SJSA1 (cell line): Measurements from ENCODE around the gene FGFRL1. TPM values are rescaled to one million over a fixed set of nuclear protein-coding genes. Genes with fewer than 3 reads are reported as not detected.
"Not testable (repeated sequence)": the region's sequence is repeated elsewhere in the genome, so short reads cannot be mapped to it uniquely, and the experiment has no call there.

Source experiments
- DNase-seq, 2 experiments: peaks; one replicate each; pipeline ENCODE4 v3.0.0-alpha.2; 2015 to 2020; ENCODE audit warnings: low spot score in 2 of 2, low read depth in 1 of 2
- H3K27ac ChIP-seq: fragments of 250-450 bp; sonication (Bioruptor Pico); 2 replicates; pipeline ENCODE4 v1.5.1; 2020; ENCODE audit warnings: mild to moderate bottlenecking, moderate library complexity
- H3K27me3 ChIP-seq: fragments of 250-450 bp; sonication (Bioruptor Pico); replicated peaks from 2 replicates; pipeline ENCODE4 v1.5.1; 2020; ENCODE audit warnings: mild to moderate bottlenecking, moderate library complexity
- H3K36me3 ChIP-seq: fragments of 250-450 bp; sonication (Bioruptor Pico); 2 replicates; pipeline ENCODE4 v1.5.1; 2020; ENCODE audit warnings: mild to moderate bottlenecking
- H3K4me1 ChIP-seq: fragments of 250-450 bp; sonication (Bioruptor Pico); replicated peaks from 2 replicates; pipeline ENCODE4 v1.6.1; 2021; ENCODE audit warnings: mild to moderate bottlenecking
- H3K4me3 ChIP-seq: fragments of 250-450 bp; sonication (Bioruptor Pico); 2 replicates; pipeline ENCODE4 v1.5.1; 2020; ENCODE audit warnings: mild to moderate bottlenecking
- H3K9me3 ChIP-seq: fragments of 250-450 bp; sonication (Bioruptor Pico); replicated peaks from 2 replicates; pipeline ENCODE4 v1.5.1; 2020; ENCODE audit warnings: mild to moderate bottlenecking
- total RNA-seq: library from RNA; depleted of rRNA; stranded (reverse); fragments of >200 nt; shearing (Covaris generic); gene quantifications from 2 replicates; pipeline ENCODE4 v1.2.3, GENCODE V29; 2014

FGFRL1 gene
- total RNA-seq, 1 experiment from 2014 or later: 21.5 TPM

- DNase-seq: peak; percentile 90 to 97
- Histone ChIP-seq H3K27me3 (no peaks in the 10 kb centered on the region), H3K27ac (peak overlapping the region; percentile 95), H3K4me1 (peaks cover 48% of the 10 kb centered on the region), H3K36me3 (no peaks in the 10 kb centered on the region), H3K9me3 (no peaks in the 10 kb centered on the region), H3K4me3 (peak overlapping the region; percentile 11)
These were observed 32.4 kb downstream of the FGFRL1 start for GRCh38 chr4:1043651-1044468.

- Histone ChIP-seq H3K27ac (peak overlapping the region; percentile 95), H3K4me3 (no peak overlapping the region), H3K36me3 (no peaks in the 10 kb centered on the region), H3K27me3 (no peaks in the 10 kb centered on the region), H3K9me3 (no peaks in the 10 kb centered on the region), H3K4me1 (peaks cover 48% of the 10 kb centered on the region)
- DNase-seq: no peak
These were observed 33.2 kb downstream of the FGFRL1 start for GRCh38 chr4:1044469-1045192.

GRCh38 chr4:1045193-1045594 is 33.8 kb downstream of the FGFRL1 start:
- H3K27me3 ChIP-seq: no peaks in the 10 kb centered on the region
- H3K9me3 ChIP-seq: no peaks in the 10 kb centered on the region
- H3K4me1 ChIP-seq: peaks cover 48% of the 10 kb centered on the region
- no peaks in the 10 kb centered on the region for H3K36me3 ChIP-seq
- DNase-seq: no peak
- H3K27ac ChIP-seq: no peak overlapping the region
- H3K4me3 ChIP-seq: no peak overlapping the region

GRCh38 chr4:1045595-1046201 is 34.3 kb downstream of the FGFRL1 start:
- no peak overlapping the region for H3K4me3 ChIP-seq
- no peak overlapping the region for H3K27ac ChIP-seq
- H3K9me3 ChIP-seq: no peaks in the 10 kb centered on the region
- DNase-seq: no peak
- no peaks in the 10 kb centered on the region for H3K36me3 ChIP-seq
- H3K4me1 ChIP-seq: peaks cover 48% of the 10 kb centered on the region
- H3K27me3 ChIP-seq: no peaks in the 10 kb centered on the region

GRCh38 chr4:1046581-1047011 is 35.2 kb downstream of the FGFRL1 start:
- H3K4me3 ChIP-seq, H3K36me3 ChIP-seq, H3K9me3 ChIP-seq, H3K27me3 ChIP-seq, H3K27ac ChIP-seq: not testable (repeated sequence)
- peak; percentile 41 to 70 for DNase-seq
- H3K4me1 ChIP-seq: peaks cover 39% of the 10 kb centered on the region

- Histone ChIP-seq H3K36me3 (no peaks in the 10 kb centered on the region), H3K27ac (no peak overlapping the region), H3K27me3 (no peaks in the 10 kb centered on the region), H3K4me3 (peak overlapping the region; percentile 8; the same call in 1 of the 2 replicates), H3K9me3 (no peaks in the 10 kb centered on the region), H3K4me1 (peaks cover 34% of the 10 kb centered on the region)
- peak in 1 of 2 experiments; percentile 15 for DNase-seq
These were observed 35.9 kb downstream of the FGFRL1 start for GRCh38 chr4:1047106-1047975.

- no peak overlapping the region for H3K4me3 ChIP-seq
- no peak overlapping the region for H3K27ac ChIP-seq
- H3K36me3 ChIP-seq: no peaks in the 10 kb centered on the region
- peaks cover 32% of the 10 kb centered on the region for H3K4me1 ChIP-seq
- DNase-seq: no peak
- H3K27me3 ChIP-seq: 0 out of 2 replicates have a peak, but pooled peaks cover 3% of the 10 kb centered on the region
- H3K9me3 ChIP-seq: no peaks in the 10 kb centered on the region
These were observed 36.7 kb downstream of the FGFRL1 start for GRCh38 chr4:1047976-1048772.

GRCh38 chr4:1048773-1049590 is 37.6 kb downstream of the FGFRL1 start:
- Histone ChIP-seq H3K36me3 (no peaks in the 10 kb centered on the region), H3K27ac (no peak overlapping the region), H3K4me3 (no peak overlapping the region), H3K27me3 (0 out of 2 replicates have a peak, but pooled peaks cover 3% of the 10 kb centered on the region), H3K9me3 (no peaks in the 10 kb centered on the region), H3K4me1 (peaks cover 24% of the 10 kb centered on the region)
- no peak for DNase-seq

- Histone ChIP-seq H3K36me3 (no peaks in the 10 kb centered on the region), H3K4me3 (no peak overlapping the region), H3K4me1 (peaks cover 18% of the 10 kb centered on the region), H3K27ac (no peak overlapping the region), H3K9me3 (no peaks in the 10 kb centered on the region), H3K27me3 (0 out of 2 replicates have a peak, but pooled peaks cover 3% of the 10 kb centered on the region)
- no peak for DNase-seq
These were observed 38.1 kb downstream of the FGFRL1 start for GRCh38 chr4:1049591-1049905.

GRCh38 chr4:1050486-1051213 is 39.2 kb downstream of the FGFRL1 start:
- Histone ChIP-seq H3K4me1 (peaks cover 12% of the 10 kb centered on the region), H3K4me3 (no peak overlapping the region), H3K27ac (no peak overlapping the region), H3K36me3 (no peaks in the 10 kb centered on the region), H3K9me3 (no peaks in the 10 kb centered on the region), H3K27me3 (0 out of 2 replicates have a peak, but pooled peaks cover 3% of the 10 kb centered on the region)
- no peak for DNase-seq

GRCh38 chr4:1051472-1051871 is 40.0 kb downstream of the FGFRL1 start:
- H3K4me1 ChIP-seq: peaks cover 12% of the 10 kb centered on the region
- no peak for DNase-seq
- H3K27me3 ChIP-seq: 0 out of 2 replicates have a peak, but pooled peaks cover 3% of the 10 kb centered on the region
- no peaks in the 10 kb centered on the region for H3K9me3 ChIP-seq
- no peak overlapping the region for H3K27ac ChIP-seq
- no peak overlapping the region for H3K4me3 ChIP-seq
- H3K36me3 ChIP-seq: no peaks in the 10 kb centered on the region
